Prostate gland (tissue), 2 donors: ENCODE data around the gene HBP1. TPM values are rescaled to one million over a fixed set of nuclear protein-coding genes. Genes with fewer than 3 reads are reported as not detected.

ENCODE experiments used
- DNase-seq: peaks from one replicate; pipeline ENCODE4 v3.0.0-alpha.2; 2019; ENCODE audit warnings: low spot score
- H3K27ac ChIP-seq, 2 donors: fragments of 200-600 bp; sonication (generic); 2 replicates each; pipeline ENCODE4 v1.5.1; 2017 to 2019
- H3K27me3 ChIP-seq: fragments of 200-600 bp; sonication (generic); replicated peaks from 2 replicates; pipeline ENCODE4 v1.5.1; 2019; ENCODE audit not compliant: insufficient read depth
- H3K36me3 ChIP-seq, 2 donors: fragments of 200-600 bp; sonication (generic); 1 replicate in 1 of 2; 2 replicates in 1 of 2; pipeline versions ENCODE4 v1.5.1 to v1.8.1; 2017 to 2019
- H3K4me1 ChIP-seq: fragments of 200-600 bp; sonication (generic); replicated peaks from 2 replicates; pipeline ENCODE4 v1.5.1; 2019
- H3K4me3 ChIP-seq, 2 donors: fragments of 200-600 bp; sonication (generic); 2 replicates each; pipeline ENCODE4 v1.5.1; 2017 to 2019
- H3K9me3 ChIP-seq: fragments of 200-600 bp; sonication (generic); 2 replicates; pipeline ENCODE4 v1.5.1; 2017
- CTCF ChIP-seq, 4 experiments: fragments of 200-600 bp in 2 of 4; fragments of 450-650 bp in 2 of 4; sonication (generic) in 2 of 4; IDR thresholded peaks; 1 replicate in 3 of 4; 2 replicates in 1 of 4; pipeline ENCODE4 v1.5.1; 2016 to 2019; ENCODE audit warnings: antibody characterized with exemption in 4 of 4, mild to moderate bottlenecking in 2 of 4, moderate library complexity in 2 of 4
- POLR2A ChIP-seq: fragments of 450-650 bp; IDR thresholded peaks from one replicate; pipeline ENCODE4 v1.6.1; 2016; ENCODE audit warnings: antibody characterized with exemption, mild to moderate bottlenecking
- POLR2AphosphoS5 ChIP-seq: sonication (generic); formaldehyde crosslinking; IDR thresholded peaks from one replicate; pipeline ENCODE4 v1.6.1; 2017; ENCODE audit warnings: antibody characterized with exemption
- WGBS: methylation state at CpG from one replicate; pipeline ENCODE4 v1.1.5; 2018; 5-methylcytosine and 5-hydroxymethylcytosine counted together
- intact Hi-C: fragments of 100-400 bp; cut with DNase I; formaldehyde crosslinking; loops from one replicate; pipeline ENCODE4 v1.14.2; 2022
- total RNA-seq, 2 donors: library from RNA; depleted of rRNA; stranded (reverse); fragments of >200 nt; gene quantifications; one replicate each; pipeline ENCODE4 v1.1.0, GENCODE V29; 2016

The HBP1 gene
- total RNA-seq, 2 donors from 2014 or later = 91.3 to 109 TPM

GRCh38 chr7:107162475-107162874, 6.3 kb upstream of the HBP1 start:
- Histone ChIP-seq H3K4me3 (no peak overlapping the region), H3K27ac (peak overlapping the region; percentile 10 to 52), H3K9me3 (no peaks in the 10 kb centered on the region), H3K36me3 (no peaks in the 10 kb centered on the region), H3K27me3 (no peaks in the 10 kb centered on the region), H3K4me1 (no peaks in the 10 kb centered on the region)
- intact Hi-C loops = no loop called here
- WGBS = 62% methylated on average over 5 of the region's 5 CpGs
- no peak for DNase-seq
- TF ChIP-seq CTCF (IDR thresholded peaks at IDR 0.05) (no peak), POLR2AphosphoS5 (no peak), POLR2A (no peak)

GRCh38 chr7:107164092-107164491, 4.7 kb upstream of the HBP1 start:
- TF ChIP-seq POLR2AphosphoS5 (peak; percentile 46), CTCF (IDR thresholded peaks at IDR 0.05) (no peak), POLR2A (no peak)
- H3K9me3 ChIP-seq = no peaks in the 10 kb centered on the region
- intact Hi-C loops = no loop called here
- H3K27me3 ChIP-seq = no peaks in the 10 kb centered on the region
- no peak overlapping the region for H3K27ac ChIP-seq
- 43% methylated on average over 2 of the region's 2 CpGs for WGBS
- H3K36me3 ChIP-seq = no peaks in the 10 kb centered on the region
- DNase-seq = no peak
- no peak overlapping the region for H3K4me3 ChIP-seq
- H3K4me1 ChIP-seq = no peaks in the 10 kb centered on the region

- Histone ChIP-seq H3K9me3 (no peaks in the 10 kb centered on the region), H3K27me3 (no peaks in the 10 kb centered on the region), H3K27ac (no peak overlapping the region), H3K4me1 (no peaks in the 10 kb centered on the region), H3K36me3 (no peaks in the 10 kb centered on the region), H3K4me3 (no peak overlapping the region)
- TF ChIP-seq CTCF (IDR thresholded peaks at IDR 0.05) (no peak), POLR2AphosphoS5 (no peak), POLR2A (no peak)
- DNase-seq = no peak
- intact Hi-C loops = no loop called here
- whole genome bisulfite sequencing = 80% methylated on average over 3 of the region's 3 CpGs
Measured at GRCh38 chr7:107165341-107165740, 3.5 kb upstream of the HBP1 start.

GRCh38 chr7:107166736-107167426, 1.9 kb upstream of the HBP1 start:
- no peaks in the 10 kb centered on the region for H3K27me3 ChIP-seq
- peak overlapping the region; percentile 33 to 47 for H3K4me3 ChIP-seq
- H3K9me3 ChIP-seq = no peaks in the 10 kb centered on the region
- no peaks in the 10 kb centered on the region for H3K36me3 ChIP-seq
- H3K27ac ChIP-seq = peak overlapping the region; percentile 96 to 100
- peaks cover 3% of the 10 kb centered on the region for H3K4me1 ChIP-seq
- intact Hi-C loops = no loop called here
- no peak for DNase-seq
- TF ChIP-seq CTCF (IDR thresholded peaks at IDR 0.05) = no peak
- no peak for TF ChIP-seq POLR2A
- TF ChIP-seq POLR2AphosphoS5 = no peak
- WGBS = 31% methylated on average over 5 of the region's 5 CpGs
